DOHH2 (cell line): Measurements from ENCODE around the gene RPL13A.
"Not testable (repeated sequence)": the region's sequence is repeated elsewhere in the genome, so short reads cannot be mapped to it uniquely, and the experiment has no call there.

Experiments used
- H3F3A ChIP-seq: fragments of 200-600 bp; sonication (generic), shearing (Covaris generic); 2 replicates; pipeline ENCODE4 v1.6.0; 2016; ENCODE audit warnings: antibody characterized with exemption, mild to moderate bottlenecking; ENCODE audit not compliant: control insufficient read depth, insufficient read depth
- H3K27ac ChIP-seq: fragments of 200-600 bp; sonication (generic); 2 replicates; pipeline ENCODE4 v1.5.1; 2014; ENCODE audit warnings: low read depth, mild to moderate bottlenecking, low read length, moderate library complexity
- H3K27me3 ChIP-seq: fragments of 200-600 bp; sonication (generic); 2 replicates; pipeline ENCODE4 v1.6.1; 2014; ENCODE audit warnings: mild to moderate bottlenecking, low read length, mixed read lengths; ENCODE audit not compliant: control insufficient read depth
- H3K36me3 ChIP-seq: fragments of 200-600 bp; sonication (generic); 2 replicates; pipeline ENCODE4 v1.6.1; 2014; ENCODE audit warnings: mild to moderate bottlenecking, low read length, moderate library complexity, mixed read lengths; ENCODE audit not compliant: control insufficient read depth
- H3K4me1 ChIP-seq: fragments of 200-600 bp; sonication (generic); 2 replicates; pipeline ENCODE4 v1.6.1; 2014; ENCODE audit warnings: mild to moderate bottlenecking, low read length, mixed read lengths; ENCODE audit not compliant: control insufficient read depth
- H3K4me2 ChIP-seq: fragments of 200-600 bp; sonication (generic); 2 replicates; pipeline ENCODE4 v1.6.0; 2014; ENCODE audit warnings: mild to moderate bottlenecking, low read length, moderate library complexity
- H3K4me3 ChIP-seq: fragments of 200-600 bp; sonication (generic); 2 replicates; pipeline ENCODE4 v1.5.1; 2014; ENCODE audit warnings: mild to moderate bottlenecking, low read length, mixed read lengths
- H3K79me2 ChIP-seq: fragments of 200-600 bp; sonication (generic); 2 replicates; pipeline ENCODE4 v1.6.1; 2014; ENCODE audit warnings: mild to moderate bottlenecking, low read length, mixed read lengths; ENCODE audit not compliant: control insufficient read depth
- H3K9me2 ChIP-seq: fragments of 200-600 bp; sonication (generic); replicated peaks from 2 replicates; pipeline ENCODE4 v1.6.1; 2014; ENCODE audit warnings: mild to moderate bottlenecking, low read length, mixed read lengths; ENCODE audit not compliant: control insufficient read depth
- H3K9me3 ChIP-seq: fragments of 200-600 bp; sonication (generic); 2 replicates; pipeline ENCODE4 v1.6.1; 2014; ENCODE audit warnings: antibody characterized with exemption, low read length, mixed read lengths; ENCODE audit not compliant: control insufficient read depth, insufficient read depth
- H4K20me1 ChIP-seq: fragments of 200-600 bp; sonication (generic); 2 replicates; pipeline ENCODE4 v1.6.0; 2014; ENCODE audit warnings: low read depth, mild to moderate bottlenecking, antibody characterized with exemption, low read length, moderate library complexity; ENCODE audit not compliant: control insufficient read depth, insufficient read depth
- CTCF ChIP-seq: fragments of 200-600 bp; sonication (generic); IDR thresholded peaks from one replicate; pipeline ENCODE4 v1.5.1; 2014; ENCODE audit warnings: antibody characterized with exemption, mild to moderate bottlenecking, low read depth, low read length; ENCODE audit not compliant: poor library complexity, severe bottlenecking
- EZH2phosphoT487 ChIP-seq: fragments of 200-600 bp; sonication (generic); IDR thresholded peaks from 2 replicates; pipeline ENCODE4 v1.6.1; 2017; ENCODE audit warnings: borderline replicate concordance, mild to moderate bottlenecking, antibody characterized with exemption, low read length, moderate library complexity, mixed read lengths

Gene RPL13A

GRCh38 chr19:49458567-49458903 lies 28.9 kb upstream of the RPL13A start:
- Histone ChIP-seq H3K27me3 (no peaks in the 10 kb centered on the region), H3K9me2 (no peaks in the 10 kb centered on the region), H3F3A (no peaks in the 10 kb centered on the region; the same call in 1 of the 2 replicates), H3K4me3 (no peak overlapping the region), H3K27ac (no peak overlapping the region), H3K4me1 (peaks cover 9% of the 10 kb centered on the region), H3K79me2 (peaks cover 41% of the 10 kb centered on the region), H3K9me3 (no peaks in the 10 kb centered on the region), H3K4me2 (no peak overlapping the region), H3K36me3 (peaks cover 37% of the 10 kb centered on the region), H4K20me1 (no peaks in the 10 kb centered on the region)
- TF ChIP-seq CTCF (no peak), EZH2phosphoT487 (no peak)

- Histone ChIP-seq H3K9me3 (no peaks in the 10 kb centered on the region), H3K4me3 (no peak overlapping the region), H3K27me3 (no peaks in the 10 kb centered on the region), H3F3A (no peaks in the 10 kb centered on the region), H4K20me1 (no peaks in the 10 kb centered on the region), H3K4me2 (no peak overlapping the region), H3K9me2 (no peaks in the 10 kb centered on the region), H3K36me3 (peaks cover 37% of the 10 kb centered on the region), H3K27ac (no peak overlapping the region), H3K4me1 (peaks cover 4% of the 10 kb centered on the region), H3K79me2 (peaks cover 32% of the 10 kb centered on the region)
- TF ChIP-seq EZH2phosphoT487 (no peak), CTCF (no peak)
Observed at GRCh38 chr19:49459388-49459787, 28.0 kb upstream of the RPL13A start.

GRCh38 chr19:49461130-49461529 lies 26.3 kb upstream of the RPL13A start:
- H3K9me3 ChIP-seq, H4K20me1 ChIP-seq, H3K9me2 ChIP-seq, H3F3A ChIP-seq, H3K4me1 ChIP-seq, H3K27me3 ChIP-seq, H3K4me3 ChIP-seq, H3K4me2 ChIP-seq, H3K27ac ChIP-seq: not testable (repeated sequence)
- peaks cover 18% of the 10 kb centered on the region for H3K79me2 ChIP-seq
- peaks cover 49% of the 10 kb centered on the region for H3K36me3 ChIP-seq

- no peaks in the 10 kb centered on the region for H3K9me2 ChIP-seq
- H3K27me3 ChIP-seq = no peaks in the 10 kb centered on the region
- no peak for TF ChIP-seq EZH2phosphoT487
- no peak overlapping the region for H3K27ac ChIP-seq
- no peak overlapping the region for H3K4me3 ChIP-seq
- no peaks in the 10 kb centered on the region for H3K9me3 ChIP-seq
- H3K4me1 ChIP-seq = no peaks in the 10 kb centered on the region
- peaks cover 47% of the 10 kb centered on the region for H3K36me3 ChIP-seq
- no peak overlapping the region for H3K4me2 ChIP-seq
- no peaks in the 10 kb centered on the region for H3F3A ChIP-seq
- H3K79me2 ChIP-seq = peaks cover 13% of the 10 kb centered on the region
- no peaks in the 10 kb centered on the region for H4K20me1 ChIP-seq
Observed at GRCh38 chr19:49461656-49462055, 25.8 kb upstream of the RPL13A start.
